Adipose tissue (tissue), 3 donors: ENCODE measurements around the gene TMEM141. TPM values are rescaled to one million over a fixed set of nuclear protein-coding genes. Genes with fewer than 3 reads are reported as not detected.
"Not testable (repeated sequence)": the region's sequence is repeated elsewhere in the genome, so short reads cannot be mapped to it uniquely, and the experiment has no call there.

ENCODE experiments used
- H3K27ac ChIP-seq: one replicate; pipeline ENCODE4 v1.5.1; 2013; ENCODE audit warnings: low read depth, low read length
- WGBS, 3 donors: extraction: QIAGEN DNeasy Blood & Tissue Kit; methylation state at CpG; one replicate each; pipeline ENCODE4 v1.1.7; 2013; 5-methylcytosine and 5-hydroxymethylcytosine counted together
- polyA plus RNA-seq, 3 donors: library from polyadenylated mRNA; stranded (reverse); fragments of 200-250 nt; gene quantifications; one replicate each; pipeline ENCODE4 v1.2.3, GENCODE V29; 2013
- donor health status: healthy with polysubstance abuse.
- donor health status: Bipolar disorder and iron deficiency.
- donor health status: healthy.

Gene TMEM141
- polyA plus RNA-seq, 3 donors = 74.4 to 89.2 (median 81.8) TPM

DNA sequence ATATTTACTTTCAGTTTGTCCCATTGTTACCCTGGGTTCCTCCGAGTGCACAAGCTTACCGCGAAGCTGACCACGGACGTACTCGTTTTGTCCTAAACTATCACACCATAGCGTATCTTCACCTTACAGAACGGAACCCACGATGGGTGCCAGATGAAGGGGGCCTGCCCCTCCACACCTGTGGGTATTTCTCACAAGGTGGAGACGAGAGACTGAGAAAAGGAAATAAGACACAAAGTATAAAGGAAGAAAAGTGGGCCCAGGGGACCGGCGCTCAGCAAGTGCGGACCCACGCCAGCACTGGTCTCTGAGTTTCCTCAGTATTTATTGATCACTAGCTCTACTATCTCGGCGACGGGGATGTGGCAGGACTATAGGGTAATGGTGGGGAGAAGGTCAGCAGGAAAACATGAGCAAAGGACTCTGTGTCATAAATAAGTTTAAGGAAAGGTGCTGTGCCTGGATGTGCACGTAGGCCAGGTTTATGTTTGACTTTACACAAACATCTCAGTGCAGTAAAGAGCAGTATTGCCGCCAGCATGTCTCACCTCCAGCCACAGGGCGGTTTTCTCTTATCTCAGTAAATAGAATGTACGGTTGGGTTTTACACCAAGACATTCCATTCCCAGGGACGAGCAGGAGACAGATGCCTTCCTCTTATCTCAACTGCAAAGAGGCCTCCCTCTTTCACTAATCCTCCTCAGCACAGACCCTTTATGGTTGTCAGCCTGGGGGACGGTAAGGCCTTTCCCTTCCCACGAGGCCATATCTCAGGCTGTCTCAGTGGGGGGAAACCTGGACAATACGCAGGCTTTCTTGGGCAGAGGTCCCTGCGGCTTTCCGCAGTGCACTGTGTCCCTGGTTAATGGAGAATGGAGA, 2.3 kb upstream of the TMEM141 start:
- 46 to 77% (median 73%) methylated on average over 27 of the region's 27 CpGs for WGBS, 3 donors

DNA sequence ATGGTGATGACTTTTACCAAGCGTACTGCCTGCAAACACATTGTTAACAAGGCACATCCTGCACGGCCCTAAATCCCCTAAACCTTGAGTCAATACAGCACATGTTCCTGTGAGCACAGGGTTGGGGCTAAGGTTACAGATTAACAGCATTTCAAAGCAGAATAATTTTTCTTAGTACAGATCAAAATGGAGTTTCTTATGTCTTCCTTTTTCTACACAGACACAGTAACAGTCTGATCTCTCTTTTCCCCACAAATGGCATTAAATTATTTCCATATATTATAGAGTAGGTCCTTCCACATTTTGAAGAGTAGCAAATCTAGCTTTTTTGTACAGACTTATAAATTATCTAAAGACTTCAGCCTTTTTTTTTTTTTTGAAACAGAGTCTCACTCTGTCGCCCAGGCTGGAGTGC, 1.6 kb upstream of the TMEM141 start:
- H3K27ac ChIP-seq = no peak overlapping the region
- WGBS, 3 donors = 43 to 75% (median 71%) methylated on average over 3 of the region's 3 CpGs

More for the DNA sequence above, 2.3 kb upstream of the TMEM141 start:
- H3K27ac ChIP-seq = not testable (repeated sequence)

DNA sequence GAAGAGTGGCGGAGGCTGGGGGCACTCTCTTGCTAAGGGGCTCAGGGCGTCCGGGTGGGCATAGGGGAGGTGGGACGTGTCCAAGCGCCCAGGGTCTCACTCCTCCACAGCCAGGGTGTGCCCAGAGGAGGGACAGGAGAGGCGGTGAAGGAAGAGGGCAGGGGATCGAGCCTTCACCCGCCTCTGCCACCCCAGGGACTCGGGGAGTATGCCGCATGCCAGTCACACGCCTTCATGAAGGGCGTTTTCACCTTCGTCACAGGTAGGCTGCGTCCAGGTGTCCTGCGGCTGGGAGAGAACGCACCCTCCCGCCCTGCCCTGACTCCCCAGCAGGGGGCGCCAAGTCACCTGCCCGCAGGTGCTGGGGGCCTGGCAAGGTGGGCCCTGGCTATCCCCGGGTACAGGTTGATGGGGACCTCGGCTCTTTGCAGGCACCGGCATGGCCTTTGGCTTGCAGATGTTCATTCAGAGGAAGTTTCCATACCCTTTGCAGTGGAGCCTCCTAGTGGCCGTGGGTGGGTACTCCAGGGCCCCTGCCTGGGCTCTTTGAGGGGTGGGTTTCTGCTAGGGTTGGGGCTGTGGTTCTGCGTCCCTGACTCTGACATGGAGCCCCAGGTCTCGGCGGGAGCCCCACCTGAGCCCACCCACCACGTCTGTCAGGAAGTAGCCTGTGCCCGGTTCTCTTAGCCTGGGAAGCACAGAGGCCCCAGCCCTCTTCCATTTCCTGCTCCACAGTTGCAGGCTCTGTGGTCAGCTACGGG, 552 bp downstream of the TMEM141 start:
- 2 to 4% (median 2%) methylated on average over 28 to 29 of the region's 29 CpGs for whole genome bisulfite sequencing, 3 donors
- peak overlapping the region; percentile 32 for H3K27ac ChIP-seq

DNA sequence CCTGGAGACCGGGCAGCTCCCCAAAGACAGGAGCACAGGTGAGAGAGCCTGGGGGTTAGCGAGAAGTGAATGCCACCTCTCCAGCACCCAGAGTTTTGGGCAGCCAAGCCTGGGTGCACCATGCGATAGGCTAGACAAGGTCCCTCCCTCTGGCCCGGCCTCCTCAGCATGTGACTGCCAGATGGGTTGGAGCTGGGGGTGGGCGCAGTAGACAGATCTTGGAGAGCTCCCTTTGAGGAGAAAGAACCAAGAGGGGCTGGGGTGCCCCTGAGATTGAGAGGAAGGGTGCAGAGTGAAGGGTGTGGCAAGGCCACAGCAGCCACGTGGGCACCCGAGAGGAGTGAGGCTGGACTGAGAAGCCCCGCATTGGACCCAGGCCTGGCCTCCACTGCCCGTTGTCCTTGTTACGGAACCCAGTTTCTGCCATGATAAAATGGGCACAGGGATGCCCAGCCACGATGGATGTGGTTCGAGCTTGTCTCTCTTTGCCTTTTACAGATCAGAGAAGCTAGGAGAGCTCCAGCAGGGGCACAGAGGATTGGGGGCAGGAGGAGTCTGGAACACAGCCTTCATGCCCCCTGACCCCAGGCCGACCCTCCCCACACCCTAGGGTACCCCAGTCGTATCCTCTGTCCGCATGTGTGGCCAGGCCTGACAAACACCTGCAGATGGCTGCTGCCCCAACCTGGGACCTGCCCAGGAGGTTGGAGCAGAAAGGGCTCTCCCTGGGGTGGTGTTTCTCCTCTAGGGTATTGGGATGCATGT, 1.4 kb downstream of the TMEM141 start:
- WGBS, 3 donors = 68 to 75% (median 69%) methylated on average over 15 of the region's 15 CpGs
- H3K27ac ChIP-seq = no peak overlapping the region

DNA sequence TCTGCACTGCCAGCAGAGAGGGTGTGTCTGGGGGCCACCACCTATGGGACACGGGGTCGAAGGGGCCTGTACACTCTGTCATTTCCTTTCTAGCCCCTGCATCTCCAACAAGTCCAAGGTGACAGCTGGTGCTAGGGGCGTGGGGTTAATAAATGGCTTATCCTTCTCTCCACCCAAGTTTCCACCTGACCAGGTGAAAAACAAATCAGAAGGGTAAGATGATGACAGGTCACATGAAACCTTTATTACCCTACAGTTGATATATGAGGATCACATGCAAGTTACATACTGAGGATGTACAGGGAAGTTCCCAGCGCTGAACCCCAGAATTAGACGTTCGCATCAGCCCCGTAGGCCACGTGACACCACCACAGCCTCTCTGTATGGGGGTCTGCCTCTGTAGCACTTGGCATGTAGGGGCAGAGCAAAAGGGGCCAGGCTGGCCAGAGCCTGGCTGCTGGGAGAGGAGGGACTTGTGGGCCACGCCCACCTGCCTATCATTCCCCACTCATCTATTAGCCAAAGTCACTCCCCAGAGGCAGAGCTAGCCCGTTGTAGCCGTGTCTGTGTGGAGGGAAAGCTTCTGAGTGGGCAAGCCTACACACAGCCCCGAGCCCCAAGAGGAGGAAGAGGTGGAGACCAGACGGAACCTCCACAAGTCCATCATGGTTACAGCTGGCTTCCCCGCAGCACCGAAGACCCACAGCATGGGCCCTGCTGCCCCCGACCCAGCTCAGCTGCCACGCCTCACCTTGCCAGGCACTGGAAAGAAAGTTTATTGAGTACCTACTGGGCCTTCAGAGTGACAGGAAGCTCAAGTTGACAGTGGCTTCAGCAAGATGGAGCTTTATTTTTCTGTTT, 2.2 kb downstream of the TMEM141 start:
- H3K27ac ChIP-seq = no peak overlapping the region
- WGBS, 3 donors = 77 to 83% (median 80%) methylated on average over 16 to 17 of the region's 17 CpGs

DNA sequence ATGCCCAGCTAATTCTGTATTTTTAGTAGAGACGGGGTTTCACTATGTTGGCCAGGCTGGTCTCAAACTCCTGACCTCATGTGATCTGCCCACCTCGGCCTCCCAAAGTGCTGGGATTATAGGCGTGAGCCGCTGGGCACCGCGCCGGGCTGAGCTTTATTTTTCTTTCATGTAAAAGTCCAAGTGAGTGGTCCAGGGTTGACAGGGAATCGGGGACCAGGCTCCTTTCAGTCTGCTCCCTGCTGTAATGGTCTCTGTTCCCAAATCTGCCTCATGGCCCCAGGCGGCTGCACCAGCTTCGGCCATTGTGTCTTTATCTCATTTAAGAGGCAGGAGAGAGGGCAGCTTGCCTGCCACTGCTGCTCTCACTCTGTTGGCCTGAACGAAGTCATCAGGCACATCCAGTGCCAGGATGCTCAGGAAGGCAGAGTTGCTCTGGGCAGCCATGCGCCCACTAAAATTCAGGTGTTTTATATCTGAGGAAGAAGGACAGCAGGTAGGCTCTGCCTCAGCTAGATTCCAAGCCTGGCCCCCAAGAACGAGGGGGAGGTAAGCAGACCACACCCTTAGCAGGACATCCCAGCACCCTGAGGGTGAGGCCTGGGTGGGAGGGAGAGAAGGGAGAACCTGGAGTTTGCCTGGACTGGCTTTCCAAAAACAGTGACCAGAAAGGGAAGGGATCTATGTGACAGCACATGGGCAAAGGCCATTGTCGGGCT, 3.3 kb downstream of the TMEM141 start:
- 83 to 89% (median 86%) methylated on average over 14 of the region's 14 CpGs for WGBS, 3 donors
- no peak overlapping the region for H3K27ac ChIP-seq

DNA sequence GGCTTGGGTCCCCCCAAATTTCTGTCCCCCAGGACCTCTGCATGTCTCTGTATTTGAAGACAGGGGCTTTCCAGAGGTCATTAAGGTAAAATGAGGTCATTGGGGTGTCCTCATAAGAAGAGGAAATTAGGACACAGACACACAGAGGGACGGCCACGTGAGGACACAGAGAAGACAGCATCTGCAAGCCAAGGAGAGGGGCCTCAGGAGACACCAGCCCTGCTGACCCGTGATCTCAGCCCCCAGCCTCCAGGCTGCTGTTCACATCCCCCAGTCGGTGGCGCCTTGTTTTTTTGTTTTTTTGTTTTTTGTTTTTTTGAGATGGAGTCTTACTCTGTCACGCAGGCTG, 3.8 kb downstream of the TMEM141 start:
- WGBS, 3 donors = 42 to 65% (median 43%) methylated on average over 6 of the region's 6 CpGs
- H3K27ac ChIP-seq = no peak overlapping the region

DNA sequence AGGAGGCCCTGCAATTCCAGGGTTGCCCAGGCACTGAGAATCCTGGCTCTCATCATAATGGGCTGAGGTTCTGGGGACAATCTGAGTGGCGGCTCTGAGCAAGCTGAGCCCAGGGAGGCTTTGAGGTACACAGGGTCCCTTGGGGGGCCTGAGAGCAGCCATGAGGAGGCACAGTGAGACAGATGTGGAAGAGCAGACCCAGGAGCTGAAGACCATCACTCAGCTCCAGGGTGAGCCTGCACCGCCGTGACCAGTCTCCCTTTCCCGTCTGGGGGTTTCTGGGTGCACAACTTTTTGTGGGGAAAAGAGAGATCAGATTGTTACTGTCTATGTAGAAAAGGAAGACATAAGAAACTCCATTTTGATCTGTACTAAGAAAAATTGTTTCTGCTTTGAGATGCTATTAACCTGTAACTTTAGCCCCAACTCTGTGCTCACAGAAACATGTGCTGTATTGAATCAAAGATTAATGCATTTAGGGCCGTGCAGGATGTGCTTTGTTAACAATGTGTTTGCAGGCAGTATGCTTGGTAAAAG, 5.2 kb downstream of the TMEM141 start, which contains the start of gene CCDC183:
Gene CCDC183 (plus strand): TSS at position 101 of the 537 bp plus-strand sequence. CDS start 60 bp downstream, at position 161.
- H3K27ac ChIP-seq = no peak within 1 kb of the TSS

DNA sequence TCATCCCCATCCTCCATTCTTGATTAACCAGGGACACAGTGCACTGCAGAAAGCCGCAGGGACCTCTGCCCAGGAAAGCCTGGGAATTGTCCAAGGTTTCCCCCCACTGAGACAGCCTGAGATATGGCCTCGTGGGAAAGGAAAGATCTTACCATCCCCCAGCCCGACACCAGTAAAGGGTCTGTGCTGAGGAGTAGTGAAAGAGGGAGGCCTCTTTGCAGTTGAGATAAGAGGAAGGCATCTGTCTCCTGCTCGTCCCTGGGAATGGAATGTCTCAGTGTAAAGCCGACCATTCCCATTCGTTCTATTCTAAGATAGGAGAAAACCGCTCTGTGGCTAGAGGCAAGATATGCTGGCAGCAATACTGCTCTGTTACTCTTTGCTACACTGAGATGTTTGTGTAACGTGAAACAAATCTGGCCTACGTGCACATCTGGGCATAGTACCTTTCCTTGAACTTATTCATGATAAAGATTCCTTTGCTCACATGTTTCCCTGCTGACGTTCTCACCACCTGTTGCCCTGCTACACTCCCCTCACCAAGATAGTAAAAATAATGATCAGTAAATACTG, 5.7 kb downstream of the TMEM141 start:
- H3K27ac ChIP-seq = not testable (repeated sequence)
- 4 to 19% (median 13%) methylated on average over 10 of the region's 10 CpGs for WGBS, 3 donors

More for the DNA sequence above, 5.2 kb downstream of the TMEM141 start, which contains the start of gene CCDC183:
- WGBS, 3 donors = 40 to 45% (median 44%) methylated on average over 5 of the region's 5 CpGs

DNA sequence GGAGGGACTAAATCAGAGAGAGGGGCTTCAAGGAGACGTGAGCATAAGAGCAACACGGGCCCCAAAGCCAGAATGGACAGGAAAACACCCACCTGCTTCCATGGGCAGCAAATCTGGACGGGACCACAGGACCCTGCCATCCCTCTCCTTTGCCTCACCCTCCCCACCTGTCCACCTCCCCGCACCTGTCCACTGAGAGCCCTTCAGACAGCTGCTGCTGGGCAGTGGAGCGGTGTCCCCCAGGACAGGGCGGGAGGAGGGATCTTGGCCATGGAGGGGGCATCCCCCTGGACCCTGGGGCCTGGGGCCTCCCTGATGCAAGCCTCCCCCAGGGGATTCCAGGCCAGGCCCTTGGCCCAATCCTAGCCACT, 7.5 kb downstream of the TMEM141 start:
- 60 to 87% (median 74%) methylated on average over 6 of the region's 6 CpGs for WGBS, 3 donors

DNA sequence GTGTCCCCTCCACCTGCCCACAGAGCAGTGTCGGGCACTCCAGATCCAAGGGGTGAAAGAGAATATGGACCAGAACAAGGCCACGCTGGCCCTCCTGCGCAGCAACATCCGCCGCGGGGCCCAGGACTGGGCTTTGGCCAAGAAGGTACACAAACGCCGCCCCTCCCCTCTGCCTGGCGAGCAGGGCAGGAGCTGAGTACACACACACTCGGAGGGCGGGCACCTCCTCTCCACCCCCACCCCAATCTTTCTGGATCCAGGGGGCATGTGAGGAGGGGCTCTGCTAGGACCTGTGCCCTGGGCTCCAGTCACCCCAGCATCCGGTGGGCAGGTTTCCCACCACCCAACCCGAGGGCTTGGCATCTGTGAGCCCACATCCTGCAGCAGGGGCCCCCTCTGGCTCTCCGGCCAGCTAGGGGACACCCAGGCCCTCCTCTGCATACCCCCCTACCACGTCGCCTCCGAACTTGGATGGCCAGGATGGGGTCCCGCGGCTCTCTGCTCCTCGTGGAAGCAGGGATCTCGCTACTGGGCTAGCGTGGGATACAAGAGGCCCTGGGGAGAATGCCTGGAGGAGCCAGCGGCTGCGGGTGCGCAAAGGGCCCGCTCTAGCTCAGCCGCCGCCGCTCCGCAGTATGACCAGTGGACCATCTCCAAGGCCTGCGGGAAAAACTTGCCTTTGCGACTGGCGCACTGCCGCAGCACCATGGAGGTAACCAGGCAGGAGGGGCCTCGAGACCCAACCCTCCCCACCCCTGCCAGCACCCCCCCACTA, 8.1 kb downstream of the TMEM141 start:
- no peak overlapping the region for H3K27ac ChIP-seq
- 8 to 21% (median 20%) methylated on average over 35 of the region's 35 CpGs for WGBS, 3 donors

More for the DNA sequence above, 7.5 kb downstream of the TMEM141 start:
- no peak overlapping the region for H3K27ac ChIP-seq

DNA sequence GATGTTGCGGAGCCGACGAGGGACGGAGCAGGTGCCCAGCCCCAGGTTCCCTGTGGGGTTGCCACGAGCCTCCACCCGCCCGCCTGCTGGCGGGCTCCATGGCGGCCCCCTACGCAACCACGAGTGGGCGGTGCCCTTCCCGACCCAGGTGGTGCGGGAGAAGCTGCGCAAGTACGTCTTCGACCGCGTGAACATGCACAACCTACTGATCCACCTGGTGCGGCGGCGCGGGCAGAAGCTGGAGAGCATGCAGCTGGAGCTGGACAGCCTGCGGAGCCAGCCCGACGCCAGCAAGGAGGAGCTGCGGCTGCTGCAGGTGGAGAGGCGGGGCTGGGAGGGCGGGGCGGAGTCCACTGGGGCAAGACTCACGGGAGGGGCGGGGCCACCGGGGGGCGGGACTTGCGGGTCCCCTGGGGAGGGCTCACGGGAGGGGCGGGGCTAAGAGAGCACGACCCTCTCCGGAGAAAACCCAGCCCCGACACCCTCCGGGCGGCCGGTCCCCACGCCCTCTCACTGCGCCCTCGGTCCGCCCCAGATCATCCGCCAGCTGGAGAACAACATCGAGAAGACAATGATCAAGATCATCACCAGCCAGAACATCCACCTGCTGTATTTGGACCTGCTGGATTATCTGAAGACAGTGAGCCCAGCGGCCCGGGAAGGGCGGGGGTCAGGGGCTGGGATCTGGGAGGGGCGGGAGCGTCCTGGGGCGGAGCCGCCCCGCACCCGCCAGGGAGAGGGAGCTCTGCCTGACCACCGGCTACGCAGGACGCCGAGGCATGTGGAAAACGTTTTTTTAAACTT, 8.9 kb downstream of the TMEM141 start:
- H3K27ac ChIP-seq = no peak overlapping the region
- WGBS, 3 donors = 0 to 1% (median 1%) methylated on average over 52 to 63 of the region's 63 CpGs

DNA sequence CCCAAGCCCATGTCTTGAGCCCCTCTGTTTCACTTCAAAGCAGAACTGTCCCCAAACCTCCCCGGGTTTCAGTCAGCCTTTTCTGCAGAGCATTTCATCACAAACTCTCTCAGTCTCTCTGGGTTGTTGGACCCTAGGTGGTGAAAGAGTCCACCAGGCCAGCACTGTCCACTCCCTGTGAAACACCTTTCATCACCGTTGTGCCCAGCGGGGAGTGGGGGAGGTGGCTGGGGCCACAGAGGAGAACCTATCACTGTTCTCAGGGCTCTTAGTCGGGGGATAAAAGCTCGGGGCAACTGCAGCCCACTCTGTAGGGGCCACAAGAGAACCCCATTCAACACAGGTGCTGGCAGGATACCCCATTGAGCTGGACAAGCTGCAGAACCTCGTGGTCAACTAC, 11.2 kb downstream of the TMEM141 start:
- no peak overlapping the region for H3K27ac ChIP-seq
- 81 to 87% (median 86%) methylated on average over 6 of the region's 6 CpGs for WGBS, 3 donors

DNA sequence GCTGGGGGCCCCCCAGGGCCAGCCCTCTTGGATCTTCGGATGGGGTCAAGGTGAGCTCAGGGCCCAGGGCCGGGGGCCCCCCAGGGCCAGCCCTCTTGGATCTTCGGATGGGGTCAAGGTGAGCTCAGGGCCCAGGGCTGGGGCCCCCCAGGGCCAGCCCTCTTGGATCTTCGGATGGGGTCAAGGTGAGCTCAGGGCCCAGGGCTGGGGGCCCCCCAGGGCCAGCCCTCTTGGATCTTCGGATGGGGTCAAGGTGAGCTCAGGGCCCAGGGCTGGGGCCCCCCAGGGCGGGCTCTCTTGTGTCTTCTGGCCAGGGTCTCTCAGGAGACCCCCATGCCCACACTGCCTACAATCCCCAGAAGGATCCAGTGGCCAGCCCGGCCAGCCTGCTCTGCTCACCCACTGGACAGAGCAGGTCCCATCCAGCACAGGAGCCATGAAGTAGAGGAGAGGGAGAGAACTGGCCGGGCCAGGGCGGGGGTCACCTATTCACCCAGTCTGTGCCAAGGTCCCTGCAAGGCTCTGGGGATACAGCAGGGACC, 11.9 kb downstream of the TMEM141 start:
- not testable (repeated sequence) for H3K27ac ChIP-seq

More for the DNA sequence above, 11.9 kb downstream of the TMEM141 start:
- 95 to 98% (median 95%) methylated on average over 6 to 8 of the region's 9 CpGs for WGBS, 3 donors
